ENCODE data around the gene CD99.

- TF ChIP-seq CTCF (IDR thresholded peaks at IDR 0.05; ENCODE audit: low read length) (no peak), EZH2 (IDR thresholded peaks at IDR 0.05; ENCODE audit: borderline replicate concordance, low read length) (no peak)
Observed at GRCh38 chrX:2670978-2671377, 20.1 kb upstream of the CD99 start.
